ENCODE data around the gene LRR1.
"Not testable (repeated sequence)": the region's sequence is repeated elsewhere in the genome, so short reads cannot be mapped to it uniquely, and the experiment has no call there.

The LRR1 gene

DNA sequence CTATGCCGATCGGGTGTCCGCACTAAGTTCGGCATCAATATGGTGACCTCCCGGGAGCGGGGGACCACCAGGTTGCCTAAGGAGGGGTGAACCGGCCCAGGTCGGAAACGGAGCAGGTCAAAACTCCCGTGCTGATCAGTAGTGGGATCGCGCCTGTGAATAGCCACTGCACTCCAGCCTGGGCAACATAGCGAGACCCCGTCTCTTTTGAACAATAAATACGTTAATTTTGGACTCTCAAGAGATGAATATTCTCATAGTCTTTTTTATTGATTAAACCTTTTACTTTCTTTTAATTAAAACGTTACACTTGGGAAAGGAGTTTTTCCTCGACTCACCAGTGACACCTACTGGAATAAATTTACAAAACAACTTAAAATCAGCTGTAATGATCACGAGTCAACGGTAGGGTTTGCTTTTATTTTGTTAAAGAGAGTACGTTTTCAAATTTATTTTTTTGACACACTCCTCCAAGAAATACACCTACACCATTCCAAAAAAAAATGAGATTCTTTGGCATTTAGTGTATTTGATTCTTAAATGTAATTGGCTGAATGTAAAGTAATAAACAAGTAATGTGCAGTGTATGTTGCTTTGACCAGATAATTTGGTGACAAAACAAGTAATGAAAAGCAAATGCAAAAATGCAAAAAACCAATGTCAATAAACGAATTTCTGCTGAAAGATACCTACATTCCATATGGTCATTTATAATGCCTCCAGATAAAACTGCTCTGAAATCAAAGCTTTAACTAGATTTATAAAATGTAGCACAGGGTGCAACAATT, 11.9 kb upstream of the LRR1 start:
- peak; percentile 39 for DNase-seq

DNA sequence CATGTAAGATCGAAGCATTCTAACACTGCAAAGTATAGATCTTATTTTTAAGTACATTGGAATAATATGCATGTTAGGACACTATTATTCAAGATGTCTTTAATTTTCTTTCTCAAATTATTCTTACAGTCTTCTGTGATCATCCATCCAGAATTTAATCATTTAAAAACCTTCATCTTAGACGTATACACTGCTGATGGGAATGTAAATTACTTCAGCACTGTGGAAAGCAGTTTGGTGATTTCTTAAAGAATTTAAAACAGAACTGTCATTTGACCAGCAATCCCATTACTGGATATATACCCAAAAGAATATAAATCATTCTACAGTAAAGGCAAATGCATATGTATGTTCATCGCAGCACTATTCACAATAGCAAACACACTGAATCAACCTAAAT, 9.4 kb upstream of the LRR1 start:
- no peak for DNase-seq

DNA sequence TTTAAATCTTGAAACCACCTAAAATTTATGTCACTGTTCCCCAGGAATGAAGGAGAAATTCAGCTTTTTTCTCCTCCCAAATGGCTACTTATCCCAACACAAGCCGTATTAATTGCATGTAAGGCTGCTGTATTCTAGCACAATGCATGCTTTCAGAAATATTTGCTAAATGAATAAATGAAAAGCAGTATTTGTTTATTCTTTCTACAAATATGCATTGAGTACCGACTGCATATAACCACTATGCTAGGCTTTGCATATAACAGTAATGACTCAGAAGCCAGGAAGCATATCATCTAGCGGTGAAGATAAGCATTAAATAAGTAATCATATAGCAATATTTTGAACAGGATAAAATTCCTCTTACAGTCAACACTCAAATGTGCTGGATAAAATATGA, 5.7 kb upstream of the LRR1 start:
- DNase-seq: no peak

DNA sequence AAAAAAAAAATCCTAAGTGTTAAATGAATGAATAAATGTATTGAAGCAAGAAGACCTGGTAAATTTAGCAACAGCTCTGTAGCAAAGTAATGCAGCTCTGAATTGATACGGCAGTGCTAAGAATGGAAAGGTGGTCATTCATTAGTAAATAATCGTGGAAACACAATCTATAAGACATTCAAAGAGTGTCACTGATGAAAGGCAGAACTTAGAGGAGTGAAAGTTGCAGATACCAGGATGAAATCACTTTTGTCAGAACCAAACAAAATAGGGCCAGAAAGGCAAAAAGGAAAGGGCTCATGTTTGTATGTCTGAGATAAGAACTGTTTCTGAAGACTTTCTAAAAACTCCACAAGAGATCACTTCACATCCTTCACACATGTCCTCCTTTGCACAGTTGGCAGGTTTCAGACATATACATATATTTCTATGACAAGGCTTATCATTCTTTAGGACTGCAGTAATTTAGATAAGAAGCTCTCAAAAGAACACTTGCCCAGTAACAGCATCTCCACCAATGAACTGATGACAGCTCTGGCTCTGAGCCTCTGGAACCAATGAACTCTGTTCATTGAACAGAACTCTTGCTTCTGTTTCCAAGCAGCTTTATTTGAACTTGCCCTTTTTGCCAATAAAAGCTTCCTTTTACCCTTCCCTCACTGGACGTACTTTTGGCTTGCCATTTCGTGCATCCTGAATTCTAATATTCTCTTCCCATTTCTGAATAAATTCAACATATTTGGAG, 4.2 kb upstream of the LRR1 start:
- DNase-seq: no peak

DNA sequence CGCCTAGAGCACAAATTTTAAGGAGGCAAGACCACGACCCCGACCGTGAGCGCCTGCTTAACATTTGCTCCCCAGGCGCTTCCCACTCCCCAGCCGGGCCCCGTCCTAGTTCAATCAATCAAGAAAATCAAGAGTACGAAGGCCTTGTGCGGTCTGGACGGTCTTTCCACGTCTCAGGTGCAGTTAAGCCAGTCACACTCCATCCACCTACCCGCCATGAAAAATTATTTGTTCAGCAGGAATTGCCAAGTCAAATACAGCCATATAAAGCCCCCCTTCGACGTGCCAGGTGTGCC, 603 bp upstream of the LRR1 start:
- no peak for DNase-seq

DNA sequence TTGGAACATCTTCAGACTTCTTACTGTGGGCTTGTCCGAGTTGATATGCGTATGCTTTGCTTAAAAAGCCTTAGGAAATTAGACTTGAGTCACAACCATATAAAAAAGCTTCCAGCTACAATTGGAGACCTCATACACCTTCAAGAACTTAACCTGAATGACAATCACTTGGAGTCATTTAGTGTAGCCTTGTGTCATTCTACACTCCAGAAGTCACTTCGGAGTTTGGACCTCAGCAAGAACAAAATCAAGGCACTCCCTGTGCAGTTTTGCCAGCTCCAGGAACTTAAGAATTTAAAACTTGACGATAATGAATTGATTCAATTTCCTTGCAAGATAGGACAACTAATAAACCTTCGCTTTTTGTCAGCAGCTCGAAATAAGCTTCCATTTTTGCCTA, 8.8 kb downstream of the LRR1 start:
- DNase-seq: no peak

DNA sequence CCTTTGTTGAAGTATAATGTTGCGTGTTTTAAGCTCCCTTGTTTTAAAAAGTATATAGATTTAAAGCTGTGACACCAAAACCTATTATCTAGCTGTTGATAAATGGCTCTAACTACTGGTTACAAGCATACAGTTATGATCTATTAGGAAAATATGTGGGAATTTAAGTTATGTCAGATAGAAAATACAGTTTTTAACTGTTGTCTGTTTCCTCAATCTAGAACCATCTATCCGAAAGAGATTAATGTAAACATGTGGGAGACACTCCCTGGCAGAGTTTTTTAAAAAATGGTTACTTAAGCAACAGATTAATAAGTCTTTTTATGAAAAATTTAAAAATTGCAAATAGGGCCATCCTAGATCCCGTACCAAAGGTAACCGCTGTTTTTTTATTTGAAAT, 13.5 kb downstream of the LRR1 start:
- no peak for DNase-seq

DNA sequence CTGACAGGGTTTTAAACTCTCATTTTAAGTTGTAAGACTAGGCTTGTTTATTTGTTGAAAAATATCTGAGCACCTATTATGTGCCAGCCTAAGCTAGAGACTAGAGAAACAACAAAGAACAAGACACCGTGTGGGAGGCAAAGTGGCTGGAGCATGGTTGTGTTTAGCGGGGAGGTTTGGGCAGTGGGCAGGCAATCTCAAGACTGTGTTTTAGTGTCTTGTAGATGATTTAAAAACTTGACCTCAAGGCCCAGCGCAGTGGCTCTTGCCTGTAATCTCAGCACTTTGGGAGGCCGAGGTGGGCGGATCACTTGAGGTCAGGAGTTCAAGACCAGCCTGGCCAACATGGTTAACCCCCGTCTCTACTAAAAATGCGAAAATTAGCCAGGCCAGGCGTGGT, 13.9 kb downstream of the LRR1 start:
- no peak for DNase-seq

DNA sequence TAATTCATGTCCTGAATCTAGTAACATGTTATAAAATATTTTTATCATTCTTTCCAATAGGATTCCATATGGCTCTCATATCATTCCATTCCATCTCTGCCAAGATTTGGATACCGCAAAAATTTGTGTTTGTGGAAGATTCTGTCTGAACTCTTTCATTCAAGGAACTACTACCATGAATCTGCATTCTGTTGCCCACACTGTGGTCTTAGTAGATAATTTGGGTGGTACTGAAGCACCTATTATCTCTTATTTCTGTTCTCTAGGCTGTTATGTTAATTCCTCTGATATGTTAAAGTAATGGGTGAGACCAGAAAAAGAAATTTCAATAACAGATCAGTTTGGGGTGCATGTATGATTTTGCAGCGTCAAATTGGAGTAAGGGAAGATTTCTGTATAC, 15.5 kb downstream of the LRR1 start:
- no peak for DNase-seq

DNA sequence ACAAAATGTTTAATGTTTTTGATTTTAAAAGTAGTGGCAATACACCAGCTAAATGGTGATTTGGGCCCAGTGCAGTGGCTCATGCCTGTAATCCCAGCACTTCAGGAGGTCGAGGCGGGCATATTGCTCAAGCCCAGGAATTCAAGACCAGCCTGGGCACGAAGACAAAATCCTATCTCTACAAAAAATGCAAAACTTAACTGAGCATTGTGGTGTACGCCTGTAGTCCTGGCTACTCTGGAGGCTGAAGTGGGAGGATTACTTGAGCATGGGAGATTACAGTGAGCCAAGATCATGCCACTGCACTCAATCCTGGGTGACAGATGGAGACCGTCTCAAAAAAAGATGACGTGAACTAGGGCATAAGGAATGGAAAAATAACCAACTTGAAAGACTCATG, 17.0 kb downstream of the LRR1 start:
- DNase-seq: no peak

DNA sequence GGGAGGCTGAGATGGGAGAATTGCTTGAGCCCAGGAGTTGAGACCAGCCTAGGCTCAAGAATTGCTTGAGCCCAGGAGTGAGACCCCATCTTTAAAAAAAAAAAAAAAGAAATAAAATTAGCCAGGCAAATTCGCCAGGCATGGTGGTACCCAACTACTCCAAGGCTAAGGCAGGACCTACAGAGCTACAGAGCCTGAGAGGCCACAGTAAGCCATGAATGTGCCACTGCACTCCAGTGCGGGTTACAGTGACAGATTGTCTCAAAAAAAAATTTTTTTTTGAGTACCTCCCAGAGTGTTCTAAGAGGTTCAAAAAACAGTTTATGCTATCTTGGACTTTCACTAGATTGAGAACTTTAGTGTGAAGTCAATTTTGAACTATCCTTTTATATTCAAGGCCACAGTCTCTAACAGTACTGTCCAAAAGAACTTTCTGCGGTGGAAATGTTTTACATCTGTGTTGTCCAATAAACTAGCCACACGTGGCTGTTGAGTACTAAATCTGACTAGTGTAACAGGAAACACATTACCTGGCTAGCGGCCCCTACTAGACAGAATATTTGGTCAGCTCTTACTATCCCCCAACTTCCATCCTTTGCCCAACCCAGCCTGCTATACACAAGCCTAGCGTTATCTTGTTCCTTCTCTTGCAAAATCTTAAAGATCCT, 19.2 kb downstream of the LRR1 start:
- no peak for DNase-seq

DNA sequence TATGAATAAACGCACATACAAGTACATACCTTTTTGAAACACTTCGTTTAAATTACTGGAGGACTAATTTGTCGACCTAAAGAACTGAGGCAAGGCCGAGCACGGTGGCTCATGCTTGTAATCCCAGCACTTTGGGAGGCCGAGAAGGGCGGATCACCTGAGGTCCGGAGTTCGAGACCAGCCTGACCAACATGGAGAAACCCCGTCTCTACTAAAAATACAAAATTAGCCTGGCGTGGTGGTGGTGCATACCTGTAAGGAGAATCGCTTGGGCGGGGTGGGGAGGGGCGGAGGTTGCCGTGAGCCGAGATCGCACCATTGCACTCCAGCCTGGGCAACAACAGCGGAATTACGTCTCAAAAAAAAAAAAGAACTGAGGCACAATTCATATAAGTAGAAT, 20.5 kb downstream of the LRR1 start:
- not testable (repeated sequence) for DNase-seq

DNA sequence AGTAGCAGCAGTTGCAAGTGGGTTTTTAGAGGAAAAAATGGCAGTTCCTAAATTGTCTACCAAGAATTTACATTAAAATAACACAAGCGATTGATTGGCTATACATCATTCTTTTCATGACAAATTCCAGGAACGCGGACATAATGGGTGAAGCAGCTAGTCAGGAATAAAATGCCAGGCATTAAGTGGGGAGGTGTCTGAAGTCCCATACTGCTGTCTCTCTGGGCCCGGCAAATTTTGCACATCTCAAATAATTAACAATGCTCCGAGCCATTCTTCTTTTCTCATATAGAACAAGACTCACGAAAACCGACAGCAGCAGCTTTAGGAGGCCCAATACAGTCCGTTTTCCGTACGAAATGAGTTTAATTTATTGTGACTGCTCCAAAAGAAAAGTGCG, 21.0 kb downstream of the LRR1 start:
- no peak for DNase-seq

DNA sequence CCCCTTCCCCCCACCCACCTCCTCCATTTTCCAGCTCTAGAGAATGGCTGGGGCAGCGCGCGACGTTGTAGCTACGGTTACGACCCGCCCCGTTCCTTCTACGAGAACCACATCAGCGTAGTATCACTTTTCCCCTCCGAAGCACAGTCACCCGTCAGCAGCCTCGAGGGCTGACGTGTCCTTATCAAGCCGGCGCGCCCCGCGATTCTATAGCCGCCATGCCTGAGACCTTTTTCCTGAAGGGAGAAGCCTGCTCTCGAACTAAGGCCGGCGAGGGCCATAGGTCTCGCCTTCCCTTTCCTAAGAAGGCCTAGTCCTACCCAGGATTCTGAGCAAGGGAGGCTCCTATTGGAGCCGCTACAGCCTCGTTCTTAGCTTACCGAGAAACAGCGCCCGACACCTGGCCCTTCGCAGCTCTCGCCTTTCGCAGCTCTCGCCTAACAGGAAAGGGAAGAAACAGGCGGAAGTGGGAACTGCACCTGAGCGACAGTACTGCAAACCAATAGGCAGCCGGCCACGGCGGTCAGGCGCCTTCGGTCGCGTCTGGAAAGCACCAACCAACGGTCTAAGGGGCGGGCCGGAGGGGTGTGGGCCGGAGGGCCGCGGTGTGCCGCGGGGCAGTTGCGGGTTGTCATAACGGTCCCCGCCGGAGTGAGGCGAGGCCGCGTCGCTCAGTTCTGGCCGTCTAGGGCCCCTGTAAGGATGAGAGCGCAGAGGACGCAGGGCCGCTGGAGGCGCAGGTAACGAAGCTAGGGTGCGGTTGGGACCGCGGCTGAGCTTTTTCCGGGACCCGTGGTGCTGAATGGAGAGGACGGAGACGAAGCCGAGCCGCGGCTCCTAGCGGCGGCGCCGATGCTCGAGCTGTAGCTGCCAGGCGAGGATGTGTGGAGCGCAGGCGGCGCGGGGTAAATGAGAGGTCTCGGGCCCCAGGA, 21.7 kb downstream of the LRR1 start, which contains the start of the genes MGAT2 and RPL36AL:
Gene MGAT2 (plus strand): TSS at position 618 of the 932 bp plus-strand sequence. CDS start 470 bp downstream, outside the sequence.
Gene RPL36AL (minus strand): TSS at position 445 of the 932 bp plus-strand sequence. CDS start 1,522 bp downstream, outside the sequence.
- peak; percentile 96 for DNase-seq

DNA sequence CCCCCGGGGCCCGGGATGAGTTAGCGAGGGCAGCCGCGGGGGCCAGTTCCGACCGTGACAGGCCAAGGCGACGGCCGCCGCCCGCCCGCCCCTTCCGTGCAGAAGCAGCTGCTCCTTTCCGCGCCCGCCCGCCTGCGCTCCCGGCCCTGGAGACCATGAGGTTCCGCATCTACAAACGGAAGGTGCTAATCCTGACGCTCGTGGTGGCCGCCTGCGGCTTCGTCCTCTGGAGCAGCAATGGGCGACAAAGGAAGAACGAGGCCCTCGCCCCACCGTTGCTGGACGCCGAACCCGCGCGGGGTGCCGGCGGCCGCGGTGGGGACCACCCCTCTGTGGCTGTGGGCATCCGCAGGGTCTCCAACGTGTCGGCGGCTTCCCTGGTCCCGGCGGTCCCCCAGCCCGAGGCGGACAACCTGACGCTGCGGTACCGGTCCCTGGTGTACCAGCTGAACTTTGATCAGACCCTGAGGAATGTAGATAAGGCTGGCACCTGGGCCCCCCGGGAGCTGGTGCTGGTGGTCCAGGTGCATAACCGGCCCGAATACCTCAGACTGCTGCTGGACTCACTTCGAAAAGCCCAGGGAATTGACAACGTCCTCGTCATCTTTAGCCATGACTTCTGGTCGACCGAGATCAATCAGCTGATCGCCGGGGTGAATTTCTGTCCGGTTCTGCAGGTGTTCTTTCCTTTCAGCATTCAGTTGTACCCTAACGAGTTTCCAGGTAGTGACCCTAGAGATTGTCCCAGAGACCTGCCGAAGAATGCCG, 22.6 kb downstream of the LRR1 start:
- peak; percentile 38 for DNase-seq

DNA sequence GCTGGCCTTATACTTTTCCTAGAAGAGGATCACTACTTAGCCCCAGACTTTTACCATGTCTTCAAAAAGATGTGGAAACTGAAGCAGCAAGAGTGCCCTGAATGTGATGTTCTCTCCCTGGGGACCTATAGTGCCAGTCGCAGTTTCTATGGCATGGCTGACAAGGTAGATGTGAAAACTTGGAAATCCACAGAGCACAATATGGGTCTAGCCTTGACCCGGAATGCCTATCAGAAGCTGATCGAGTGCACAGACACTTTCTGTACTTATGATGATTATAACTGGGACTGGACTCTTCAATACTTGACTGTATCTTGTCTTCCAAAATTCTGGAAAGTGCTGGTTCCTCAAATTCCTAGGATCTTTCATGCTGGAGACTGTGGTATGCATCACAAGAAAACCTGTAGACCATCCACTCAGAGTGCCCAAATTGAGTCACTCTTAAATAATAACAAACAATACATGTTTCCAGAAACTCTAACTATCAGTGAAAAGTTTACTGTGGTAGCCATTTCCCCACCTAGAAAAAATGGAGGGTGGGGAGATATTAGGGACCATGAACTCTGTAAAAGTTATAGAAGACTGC, 23.4 kb downstream of the LRR1 start:
- no peak for DNase-seq

DNA sequence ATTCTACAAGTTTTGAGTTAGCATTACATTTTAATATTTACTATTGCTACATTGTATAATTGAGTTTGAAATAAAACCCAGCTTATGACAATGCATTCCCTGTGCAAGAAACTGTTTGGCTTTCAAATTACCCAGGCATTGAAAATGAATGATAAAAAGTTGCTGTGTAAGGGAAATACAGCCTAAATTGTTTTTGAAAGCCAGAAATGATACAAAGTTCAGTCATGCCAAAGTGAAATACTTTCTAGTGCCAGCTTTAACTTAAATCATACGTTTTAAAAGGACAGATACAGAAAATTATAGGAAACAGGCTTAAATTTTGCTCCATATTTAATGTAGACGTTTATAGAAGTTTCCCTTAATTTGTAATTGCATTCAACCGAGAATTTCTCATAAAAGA, 24.6 kb downstream of the LRR1 start:
- DNase-seq: no peak

DNA sequence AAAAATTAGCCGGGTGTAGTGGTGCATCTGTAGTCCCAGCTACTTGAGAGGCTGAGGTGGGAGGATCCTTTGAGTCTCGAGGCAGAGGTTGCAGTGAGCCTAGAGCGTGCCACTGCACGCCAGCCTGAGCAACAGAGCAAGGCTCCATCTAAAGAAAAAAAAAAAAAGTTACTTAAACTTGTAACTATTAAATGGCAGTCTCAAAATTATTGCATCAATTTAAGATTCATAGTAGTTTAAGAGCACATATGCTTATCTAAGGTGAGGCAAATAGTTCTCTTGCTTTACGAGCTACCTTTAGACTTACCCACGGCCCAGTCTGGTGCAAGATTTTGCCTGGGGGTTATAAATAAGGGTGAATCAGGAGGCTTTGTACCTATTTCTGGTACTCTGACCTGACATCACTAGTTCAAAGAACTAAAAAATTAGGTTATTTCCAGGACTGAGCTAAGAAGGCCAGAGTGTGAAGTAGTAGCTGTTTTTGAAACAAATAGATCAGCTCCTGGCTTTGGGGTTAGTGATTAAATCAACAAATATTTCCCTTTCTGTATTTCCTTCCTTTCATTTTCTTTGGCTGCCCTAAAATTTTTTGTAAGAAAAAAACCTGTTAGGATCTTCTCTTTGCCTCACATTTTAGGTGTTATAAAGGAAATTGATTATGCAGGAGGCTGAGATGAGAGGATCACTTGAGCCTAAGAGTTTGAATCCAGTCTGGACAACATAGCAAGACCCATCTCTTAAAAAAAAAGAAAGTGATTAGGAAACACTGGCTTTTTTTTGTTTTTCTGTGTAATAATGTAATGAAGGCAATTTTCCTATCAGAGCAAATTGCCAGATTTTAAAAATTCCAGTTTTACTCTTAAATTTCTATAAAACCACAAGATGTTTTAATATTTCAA, 25.4 kb downstream of the LRR1 start:
- no peak for DNase-seq

DNA sequence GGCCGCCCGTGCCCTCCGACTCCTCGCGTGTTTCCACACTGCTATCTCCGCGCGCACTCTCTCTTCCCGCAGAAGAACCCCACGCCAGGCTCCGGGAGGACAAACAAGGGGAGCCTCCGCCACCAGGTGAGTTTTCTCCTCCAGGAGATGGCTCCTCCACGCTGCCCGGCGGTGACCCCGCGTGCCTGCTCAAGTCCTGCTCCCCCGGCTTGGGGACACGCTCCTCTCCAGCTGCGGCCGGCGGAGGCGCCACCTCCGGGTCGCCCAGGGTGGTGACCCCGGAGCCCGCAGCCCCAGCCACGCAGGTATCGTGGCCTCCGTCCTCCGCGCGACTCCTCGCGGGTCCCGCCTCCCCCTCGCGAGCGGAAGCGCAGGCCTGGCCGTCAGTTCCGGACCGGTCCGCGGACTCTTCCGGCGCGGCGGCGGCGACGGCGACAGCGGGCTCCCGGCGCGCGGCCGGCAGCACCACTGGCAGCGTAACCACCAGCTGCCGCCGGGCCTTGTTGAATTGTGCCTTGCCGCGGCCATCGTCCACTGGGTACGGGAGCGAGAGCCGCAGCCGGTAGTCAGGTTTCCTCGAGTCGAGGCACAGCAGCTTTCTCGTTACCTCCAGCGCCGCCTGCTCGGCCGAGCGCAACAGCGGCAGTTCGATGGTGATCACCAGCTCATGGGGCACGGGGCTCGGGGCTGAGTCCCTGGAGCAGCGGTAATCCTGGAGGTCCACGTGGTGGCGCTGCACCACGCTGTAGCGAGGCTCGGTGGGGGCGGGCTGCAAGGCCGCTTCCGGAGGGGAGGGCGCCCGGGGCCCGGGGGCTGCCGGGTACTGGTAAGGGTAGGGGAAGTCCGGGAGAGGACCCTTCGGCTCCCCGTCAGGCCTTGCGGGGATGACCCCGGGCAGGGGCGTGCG, 35.2 kb downstream of the LRR1 start:
- peak; percentile 94 for DNase-seq
